K562 (cell line): ENCODE measurements around the gene DSG3.

Experiments
- HDAC6 ChIP-seq: IDR thresholded peaks from 2 replicates; pipeline ENCODE4 v1.6.1; 2012; ENCODE audit warnings: low read depth, mild to moderate bottlenecking, control low read depth, inconsistent platforms, low read length, moderate library complexity
- NFRKB ChIP-seq: fragments of 450-650 bp; IDR thresholded peaks from 2 replicates; pipeline ENCODE4 v1.6.1; 2016; ENCODE audit warnings: low read depth
- POLR2AphosphoS5 ChIP-seq: IDR thresholded peaks from 2 replicates; pipeline ENCODE4 v1.6.1; 2011; ENCODE audit warnings: mild to moderate bottlenecking, low read depth, low read length, moderate library complexity; ENCODE audit not compliant: control insufficient read depth, insufficient read depth
- RAD21 ChIP-seq, 2 experiments: fragments of 250-450 bp in 1 of 2; fragments of 450-650 bp in 1 of 2; sonication (Bioruptor Pico) in 1 of 2; formaldehyde crosslinking in 1 of 2; IDR thresholded peaks in 1 of 2; conservative IDR thresholded peaks in 1 of 2; 2 replicates each; pipeline versions ENCODE4 v1.4.0 to v1.8.0; 2020 to 2022; ENCODE audit warnings: mild to moderate bottlenecking in 2 of 2, moderate library complexity in 1 of 2

DNA sequence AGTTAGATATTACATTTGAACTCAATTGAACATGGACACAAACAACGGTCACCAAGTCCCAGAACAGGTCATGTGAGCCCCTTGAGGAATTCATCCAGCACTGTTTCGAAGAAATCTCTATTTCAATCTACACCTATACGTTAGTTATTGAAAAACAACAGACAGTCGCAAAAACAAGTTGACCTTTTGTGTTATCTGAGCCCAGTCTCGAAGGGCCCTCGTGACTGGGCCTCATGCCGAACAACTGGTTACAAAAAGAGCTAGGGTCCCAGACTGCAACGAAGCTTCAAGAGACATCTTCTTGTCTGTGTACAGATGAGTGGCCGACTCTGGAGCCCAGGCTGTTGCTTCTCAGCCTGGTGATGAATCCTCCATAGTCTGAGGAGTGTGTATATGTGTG lies 45.1 kb downstream of the DSG3 start:
- no peak for TF ChIP-seq POLR2AphosphoS5
- TF ChIP-seq HDAC6 = no peak
- no peak for TF ChIP-seq RAD21 (CRISPR knock-in tag; conservative IDR thresholded peaks at IDR 0.05 in 1 of 2, IDR thresholded peaks at IDR 0.05 in 1 of 2)
- no peak for TF ChIP-seq NFRKB
